ENCODE data around the gene RPS24. TPM values are rescaled to one million over a fixed set of nuclear protein-coding genes. Genes with fewer than 3 reads are reported as not detected.
A peak's percentile ranks its signal among the peaks of the same experiment; 100 is the strongest.
"Not testable (repeated sequence)": the region's sequence is repeated elsewhere in the genome, so short reads cannot be mapped to it uniquely, and the experiment has no call there.

Gene RPS24
- total and polyA plus RNA-seq, 9 of the 15 experiments (the other 6 are each of a cell fraction or from before 2014, with no cell fraction given) = 1,947 to 7,307 (median 5,944) TPM

GRCh38 chr10:78072504-78072903 is 38.8 kb downstream of the RPS24 start (continued):
- TF ChIP-seq REST (IDR thresholded peaks at IDR 0.05; ENCODE audit: borderline replicate concordance) (no peak), REST (CRISPR knock-in tag; IDR thresholded peaks at IDR 0.05; ENCODE audit: low read depth) (no peak), ZNF512 (tag; IDR thresholded peaks at IDR 0.05) (no peak), TAL1 (IDR thresholded peaks at IDR 0.05) (no peak), MAFG (tag; conservative IDR thresholded peaks at IDR 0.05) (no peak), ADNP (tag; IDR thresholded peaks at IDR 0.05) (peak; percentile 72; the same call in 1 of the 2 replicates), EHMT2 (IDR thresholded peaks at IDR 0.05) (no peak), BHLHE40 (IDR thresholded peaks at IDR 0.05; ENCODE audit: low read length) (no peak), CHD2 (IDR thresholded peaks at IDR 0.05; ENCODE audit: low read depth, low read length) (no peak), SFPQ (IDR thresholded peaks at IDR 0.05; ENCODE audit: low read depth, low read length) (no peak)

GRCh38 chr10:78075806-78076205 is 42.1 kb downstream of the RPS24 start:
- H3K27me3 ChIP-seq (ENCODE audit: control insufficient read depth in 2 of 2, insufficient read depth in 2 of 2, low read length in 2 of 2) = peaks cover 2 to 15% of the 10 kb centered on the region in 2 experiments; a peak in 3 of 5 replicates
- H2AFZ ChIP-seq (ENCODE audit: low read depth, low read length); H3K9ac ChIP-seq (ENCODE audit: insufficient read depth in 1 of 2, low read depth in 2 of 2, low read length in 2 of 2); POLR2A ChIA-PET; intact Hi-C loops (cut with micrococcal nuclease); H3K36me3 ChIP-seq (ENCODE audit: control insufficient read depth, insufficient read depth, low read length); H3K4me2 ChIP-seq (ENCODE audit: insufficient read depth, low read length); CTCF ChIA-PET (ENCODE audit: low intra/inter-chr PET ratio); H4K20me1 ChIP-seq (replicated peaks; ENCODE audit: control insufficient read depth, insufficient read depth, low read length); in situ Hi-C loops (cut with MboI); H3K27ac ChIP-seq (ENCODE audit: extremely low read depth, low read depth, low read length); H3K9me1 ChIP-seq (ENCODE audit: control insufficient read depth, insufficient read depth, low read length); H3K4me1 ChIP-seq (replicated peaks in 1 of 2; ENCODE audit: control insufficient read depth in 2 of 2, insufficient read depth in 2 of 2, low read length in 2 of 2); H3K4me3 ChIP-seq; H3K79me2 ChIP-seq (ENCODE audit: control insufficient read depth, insufficient read depth, low read length); BruUV-seq (replicated peaks); DNase-seq (ENCODE audit: extremely low read depth in 1 of 4, low spot score in 3 of 4); H3K9me3 ChIP-seq (replicated peaks; ENCODE audit: control insufficient read depth, insufficient read depth, low read depth, low read length); FAIRE-seq; ATAC-seq: not testable (repeated sequence)
- WGBS (ENCODE audit: insufficient coverage, low coverage, missing lambda C conversion rate) = 20% methylated on average over 12 of the region's 29 CpGs

Measured in K562 (cell line).